Brain microvascular endothelial cell (primary cell): Measurements from ENCODE around the gene CD300H.

Source experiments
- DNase-seq: peaks from one replicate; pipeline ENCODE4 v3.0.0-alpha.2; 2020
- H3K27ac ChIP-seq: fragments of 250-450 bp; sonication (Bioruptor Pico); 2 replicates; pipeline ENCODE4 v1.5.1; 2020; ENCODE audit warnings: mild to moderate bottlenecking, moderate library complexity
- H3K27me3 ChIP-seq: fragments of 250-450 bp; sonication (Bioruptor Pico); replicated peaks from 2 replicates; pipeline ENCODE4 v1.5.1; 2020; ENCODE audit warnings: mild to moderate bottlenecking
- H3K36me3 ChIP-seq: fragments of 250-450 bp; sonication (Bioruptor Pico); replicated peaks from 2 replicates; pipeline ENCODE4 v1.5.1; 2020; ENCODE audit warnings: mild to moderate bottlenecking
- H3K4me3 ChIP-seq: 2 replicates; pipeline ENCODE4 v1.5.1; 2011; ENCODE audit warnings: low read depth, mild to moderate bottlenecking, control low read depth, low read length, moderate library complexity
- in situ Hi-C: cut with HindIII; loops from 2 replicates; pipeline ENCODE4 v1.10.0; 2017; ENCODE audit warnings: low sequenced_read_pairs, low pct_ligation_motif_present
- TF ChIP-seq, protein P1 (sequence below): IDR thresholded peaks from 2 replicates; pipeline ENCODE4 v1.5.1; 2011; ENCODE audit warnings: low read depth, mild to moderate bottlenecking, moderate library complexity, low read length, control low read depth, inconsistent platforms; ENCODE audit errors: missing control alignments

The CD300H gene

DNA sequence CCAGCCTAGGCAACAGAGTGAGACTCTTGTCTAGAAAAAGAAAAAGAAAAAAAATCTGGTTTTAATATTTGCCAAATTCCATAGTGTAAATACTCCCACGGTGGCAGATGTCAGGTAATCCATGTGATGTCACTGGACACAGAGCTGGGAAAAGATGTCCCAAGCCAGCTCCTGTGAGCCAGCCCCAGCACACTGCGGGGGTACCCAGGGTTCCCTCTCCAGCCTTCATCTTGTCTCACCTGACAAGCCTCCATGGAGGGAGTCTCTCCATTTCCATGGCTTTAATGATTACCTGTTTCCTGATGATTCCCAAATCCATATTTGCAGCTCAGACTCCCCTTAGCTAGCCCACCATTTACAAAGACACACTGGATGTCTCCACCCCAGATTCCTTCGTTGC, 40.6 kb downstream of the CD300H start:
- Histone ChIP-seq H3K27me3 (no peaks in the 10 kb centered on the region), H3K36me3 (no peaks in the 10 kb centered on the region), H3K27ac (no peak overlapping the region), H3K4me3 (no peak overlapping the region)
- in situ Hi-C loops = no loop called here
- TF ChIP-seq, protein P1, sequence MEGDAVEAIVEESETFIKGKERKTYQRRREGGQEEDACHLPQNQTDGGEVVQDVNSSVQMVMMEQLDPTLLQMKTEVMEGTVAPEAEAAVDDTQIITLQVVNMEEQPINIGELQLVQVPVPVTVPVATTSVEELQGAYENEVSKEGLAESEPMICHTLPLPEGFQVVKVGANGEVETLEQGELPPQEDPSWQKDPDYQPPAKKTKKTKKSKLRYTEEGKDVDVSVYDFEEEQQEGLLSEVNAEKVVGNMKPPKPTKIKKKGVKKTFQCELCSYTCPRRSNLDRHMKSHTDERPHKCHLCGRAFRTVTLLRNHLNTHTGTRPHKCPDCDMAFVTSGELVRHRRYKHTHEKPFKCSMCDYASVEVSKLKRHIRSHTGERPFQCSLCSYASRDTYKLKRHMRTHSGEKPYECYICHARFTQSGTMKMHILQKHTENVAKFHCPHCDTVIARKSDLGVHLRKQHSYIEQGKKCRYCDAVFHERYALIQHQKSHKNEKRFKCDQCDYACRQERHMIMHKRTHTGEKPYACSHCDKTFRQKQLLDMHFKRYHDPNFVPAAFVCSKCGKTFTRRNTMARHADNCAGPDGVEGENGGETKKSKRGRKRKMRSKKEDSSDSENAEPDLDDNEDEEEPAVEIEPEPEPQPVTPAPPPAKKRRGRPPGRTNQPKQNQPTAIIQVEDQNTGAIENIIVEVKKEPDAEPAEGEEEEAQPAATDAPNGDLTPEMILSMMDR = no peak
- DNase-seq = no peak

DNA sequence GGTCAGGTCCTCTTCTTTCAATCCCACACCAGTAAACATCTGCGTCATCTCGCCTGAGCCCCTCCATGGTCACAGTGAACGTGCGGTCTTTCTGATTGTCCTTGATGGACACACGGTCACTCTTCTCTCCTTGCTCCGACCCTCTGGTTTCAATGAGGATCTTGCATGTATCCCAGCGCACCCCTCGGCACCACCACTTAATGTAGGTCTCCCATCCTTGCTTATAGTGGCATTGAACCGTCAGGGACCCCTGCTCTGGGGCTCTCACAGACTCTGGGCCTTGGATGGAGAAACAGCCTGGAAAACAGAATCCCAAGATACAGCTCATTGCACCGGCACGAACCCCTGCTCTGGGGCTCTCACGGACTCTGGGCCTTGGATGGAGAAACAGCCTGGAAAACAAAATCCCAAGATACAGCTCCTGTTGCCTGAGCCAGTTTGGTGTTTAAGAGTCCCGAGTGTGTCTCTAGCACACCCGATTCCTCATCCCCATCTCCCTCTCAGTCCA, 41.5 kb downstream of the CD300H start:
- TF ChIP-seq, protein P1 = no peak
- in situ Hi-C loops = no loop called here
- Histone ChIP-seq H3K36me3 (no peaks in the 10 kb centered on the region), H3K4me3 (no peak overlapping the region), H3K27ac (no peak overlapping the region), H3K27me3 (no peaks in the 10 kb centered on the region)
- DNase-seq = no peak

DNA sequence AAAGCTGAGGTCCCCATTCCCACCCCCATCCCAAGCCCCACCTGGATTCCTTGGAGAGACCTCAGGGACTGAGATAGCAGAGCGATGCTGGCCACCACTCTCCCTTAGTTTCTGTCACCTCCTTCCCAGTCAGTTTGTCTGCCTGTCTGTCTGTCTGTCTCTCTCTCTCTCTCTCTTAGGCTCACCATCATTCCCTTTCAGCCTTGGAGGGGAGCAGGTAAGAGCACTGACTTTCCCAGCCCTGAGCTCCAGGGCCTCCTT, 41.9 kb downstream of the CD300H start:
- DNase-seq = no peak
- no peak overlapping the region for H3K4me3 ChIP-seq

DNA sequence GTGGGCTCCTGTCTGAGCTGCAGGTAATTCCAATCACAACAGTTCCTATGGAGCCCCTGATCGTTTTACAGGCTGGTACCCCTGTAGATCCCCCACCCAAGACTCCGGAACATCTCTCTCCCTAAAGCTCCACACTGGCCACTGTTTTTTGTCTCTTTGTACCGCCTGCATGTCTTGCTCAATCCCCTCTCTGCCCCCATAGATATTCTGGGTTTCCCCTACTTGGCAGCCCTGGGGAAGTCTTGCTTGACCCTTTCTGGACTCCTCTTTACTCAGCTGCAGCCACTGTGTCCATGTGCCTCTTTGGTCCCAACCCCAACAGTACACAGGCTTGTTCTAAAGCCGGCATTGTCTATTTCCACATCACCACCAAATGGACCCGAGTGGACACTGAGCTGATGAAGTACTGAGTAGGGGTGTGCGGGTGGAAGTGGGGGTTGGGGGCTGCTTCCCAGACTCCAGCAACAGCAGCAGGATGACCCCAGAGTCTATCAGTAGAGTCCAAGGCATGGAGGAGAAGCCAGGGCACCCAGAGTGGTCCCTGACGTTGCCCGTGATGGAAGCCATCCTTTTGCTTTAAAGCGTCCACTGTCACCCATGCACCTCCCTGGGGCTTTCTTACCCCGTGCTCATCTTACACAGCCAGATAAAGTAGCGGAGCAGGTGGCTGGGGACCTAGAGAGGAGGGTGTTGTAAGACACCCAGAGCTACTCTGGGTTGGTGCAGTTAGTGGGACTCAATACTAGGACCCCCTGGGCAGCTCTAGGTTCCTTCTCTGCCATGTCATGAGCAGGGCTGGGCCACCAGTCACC, 42.5 kb downstream of the CD300H start:
- TF ChIP-seq, protein P1 = no peak
- no peak for DNase-seq
- in situ Hi-C loops = no loop called here
- H3K27me3 ChIP-seq = no peaks in the 10 kb centered on the region
- H3K4me3 ChIP-seq = no peak overlapping the region
- H3K27ac ChIP-seq = no peak overlapping the region
- H3K36me3 ChIP-seq = no peaks in the 10 kb centered on the region

More for the DNA sequence above, 41.9 kb downstream of the CD300H start:
- TF ChIP-seq, protein P1 = no peak
- no peaks in the 10 kb centered on the region for H3K27me3 ChIP-seq
- H3K36me3 ChIP-seq = no peaks in the 10 kb centered on the region
- in situ Hi-C loops = no loop called here
- H3K27ac ChIP-seq = no peak overlapping the region

DNA sequence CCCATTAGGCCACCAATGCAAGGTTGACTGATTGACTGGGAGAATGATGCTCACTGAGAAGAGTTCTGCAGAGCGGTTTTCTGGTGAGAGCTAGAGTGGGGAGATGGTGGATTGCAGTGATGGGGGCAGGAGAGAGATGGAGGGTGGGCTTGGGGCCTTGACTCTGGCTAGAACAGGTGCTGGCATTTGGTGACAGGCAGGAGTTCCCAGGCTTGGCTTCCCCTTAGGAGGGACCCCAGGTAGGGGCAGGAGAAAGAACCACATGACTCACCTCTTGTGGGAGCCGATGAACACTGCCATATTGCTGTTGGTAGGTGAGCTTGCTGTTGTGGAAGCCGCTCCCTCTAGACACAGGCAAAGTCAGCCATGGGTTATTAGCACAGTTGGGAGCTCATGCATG, 44.0 kb downstream of the CD300H start:
- in situ Hi-C loops = no loop called here
- TF ChIP-seq, protein P1 = no peak
- no peak overlapping the region for H3K4me3 ChIP-seq
- H3K27me3 ChIP-seq = no peaks in the 10 kb centered on the region
- no peak for DNase-seq
- H3K27ac ChIP-seq = no peak overlapping the region
- no peaks in the 10 kb centered on the region for H3K36me3 ChIP-seq

DNA sequence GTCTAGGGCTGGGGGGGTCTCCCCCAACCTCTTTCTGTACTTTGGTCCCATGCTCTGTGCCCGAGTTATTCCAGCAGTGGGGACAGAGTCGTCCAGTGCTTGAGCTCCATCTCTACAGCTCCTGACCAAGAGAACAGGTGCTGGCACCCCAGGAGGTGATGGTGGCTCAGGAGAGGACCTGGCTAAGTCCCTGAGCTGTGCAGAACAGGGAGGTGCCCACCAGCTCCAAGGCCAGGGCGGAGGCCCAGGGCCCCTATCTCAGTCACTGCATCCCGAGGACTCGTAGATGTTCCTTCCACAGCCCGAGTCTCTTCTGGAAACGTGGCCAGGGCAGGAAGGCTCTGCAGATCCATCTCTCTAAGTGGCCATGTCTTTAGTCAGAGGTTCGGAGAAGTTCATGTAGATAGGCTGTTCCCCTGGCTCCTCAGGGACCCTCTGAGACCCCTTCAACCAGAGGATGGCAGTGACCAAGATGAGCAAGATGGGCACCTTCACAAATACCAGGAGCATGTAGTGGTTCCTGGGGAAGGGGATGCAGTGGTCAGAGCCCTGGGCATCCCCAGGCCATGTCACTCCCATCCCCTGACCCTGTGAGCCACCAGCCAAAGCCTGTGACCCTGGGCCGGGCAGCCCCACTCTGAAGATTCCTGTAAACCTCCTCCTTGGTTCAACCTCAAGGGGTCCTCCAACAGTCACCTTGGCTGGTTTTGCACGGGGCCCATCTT, 44.8 kb downstream of the CD300H start:
- Histone ChIP-seq H3K4me3 (no peak overlapping the region), H3K27me3 (no peaks in the 10 kb centered on the region), H3K36me3 (no peaks in the 10 kb centered on the region), H3K27ac (no peak overlapping the region)
- in situ Hi-C loops = no loop called here
- TF ChIP-seq, protein P1 = no peak
- no peak for DNase-seq
